ENCODE measurements around the gene CCNE1.
A peak's percentile ranks its signal among the peaks of the same experiment; 100 is the strongest.

CCNE1 gene

DNA sequence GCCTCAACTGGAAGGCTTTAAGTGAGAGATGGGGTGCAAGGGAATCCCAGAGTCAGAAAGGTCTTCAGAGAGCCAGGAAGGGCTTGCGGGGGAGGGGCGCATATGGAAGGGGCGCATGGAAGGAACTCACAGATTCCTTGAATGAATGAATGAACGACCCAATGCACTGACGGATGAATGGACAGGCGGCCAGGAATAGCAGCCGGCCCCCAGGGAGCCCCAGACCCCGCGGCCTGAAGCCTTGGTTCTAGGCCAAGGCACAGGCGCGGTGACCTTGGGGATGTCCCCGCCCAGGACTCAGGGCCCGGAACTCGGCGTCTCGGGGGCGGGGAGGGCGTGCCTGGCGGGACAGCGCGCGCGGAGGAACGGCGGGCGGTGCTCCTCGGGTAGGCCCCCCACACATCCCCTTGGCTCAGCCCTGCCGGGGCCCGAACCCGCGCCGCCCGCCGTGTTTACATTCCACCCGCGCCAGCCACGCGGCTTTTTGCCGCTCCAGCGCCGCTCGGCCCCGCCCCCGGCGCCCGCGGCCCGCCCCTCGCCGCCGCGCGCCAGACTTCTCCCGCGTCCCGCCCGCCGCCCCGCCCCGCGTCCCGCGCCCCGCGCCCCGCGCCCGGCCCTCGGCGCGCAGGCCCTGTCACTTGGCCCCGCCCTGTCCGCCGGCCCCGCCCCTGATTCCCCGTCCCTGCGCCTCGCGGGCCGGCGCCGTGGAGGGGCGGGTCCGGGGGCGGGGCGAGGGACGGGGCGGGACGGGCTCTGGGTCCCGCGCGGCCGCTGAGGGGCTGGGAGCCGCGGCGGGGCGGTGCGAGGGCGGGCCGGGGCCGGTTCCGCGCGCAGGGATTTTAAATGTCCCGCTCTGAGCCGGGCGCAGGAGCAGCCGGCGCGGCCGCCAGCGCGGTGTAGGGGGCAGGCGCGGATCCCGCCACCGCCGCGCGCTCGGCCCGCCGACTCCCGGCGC, at the start of gene CCNE1:
Gene CCNE1, plus strand, starts transcription at position 867 of the 955 bp plus-strand sequence. CDS start 565 bp downstream, outside the sequence.
- peak; percentile 98 for DNase-seq

DNA sequence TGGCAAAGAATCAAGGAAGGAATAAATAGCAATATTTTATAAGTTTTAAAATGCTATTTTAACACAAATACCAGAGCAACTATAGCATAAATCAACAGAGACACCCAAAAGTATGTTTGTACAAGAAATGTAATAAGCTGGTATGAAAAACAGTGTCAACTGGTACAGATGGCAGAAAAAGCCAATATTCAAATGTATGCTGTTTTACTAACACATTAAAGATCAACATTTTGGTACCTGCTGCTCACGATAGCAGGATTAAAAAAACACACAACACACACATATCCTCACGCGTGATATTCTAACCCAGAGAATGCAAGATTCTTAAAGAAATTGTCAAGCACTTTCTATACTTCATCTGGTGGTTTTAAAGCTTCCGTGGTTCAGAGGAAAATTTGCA, 48.6 kb upstream of the CCNE1 start:
- DNase-seq: no peak

DNA sequence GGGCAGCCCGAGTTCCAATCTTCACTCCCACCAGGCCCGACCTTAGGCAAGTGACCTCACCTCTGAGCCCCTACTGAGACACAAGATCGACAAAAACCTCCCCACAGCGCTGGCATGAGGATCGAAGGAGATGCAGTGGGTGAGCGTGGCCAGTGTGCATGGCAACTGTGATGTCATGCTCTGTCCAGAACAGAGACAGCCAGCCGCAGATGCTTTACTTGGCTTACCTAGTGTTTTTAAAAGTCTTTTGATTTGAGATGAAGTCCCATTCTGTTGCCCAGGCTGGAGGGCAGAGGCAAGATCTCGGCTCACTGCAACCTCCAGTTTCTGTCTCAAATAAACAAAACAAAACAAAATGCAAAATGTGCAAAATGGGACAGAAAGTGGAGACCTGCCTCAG, 47.4 kb upstream of the CCNE1 start:
- no peak for DNase-seq

- DNase-seq: no peak
Observed at GRCh38 chr19:29766100-29766499, 45.7 kb upstream of the CCNE1 start.

DNA sequence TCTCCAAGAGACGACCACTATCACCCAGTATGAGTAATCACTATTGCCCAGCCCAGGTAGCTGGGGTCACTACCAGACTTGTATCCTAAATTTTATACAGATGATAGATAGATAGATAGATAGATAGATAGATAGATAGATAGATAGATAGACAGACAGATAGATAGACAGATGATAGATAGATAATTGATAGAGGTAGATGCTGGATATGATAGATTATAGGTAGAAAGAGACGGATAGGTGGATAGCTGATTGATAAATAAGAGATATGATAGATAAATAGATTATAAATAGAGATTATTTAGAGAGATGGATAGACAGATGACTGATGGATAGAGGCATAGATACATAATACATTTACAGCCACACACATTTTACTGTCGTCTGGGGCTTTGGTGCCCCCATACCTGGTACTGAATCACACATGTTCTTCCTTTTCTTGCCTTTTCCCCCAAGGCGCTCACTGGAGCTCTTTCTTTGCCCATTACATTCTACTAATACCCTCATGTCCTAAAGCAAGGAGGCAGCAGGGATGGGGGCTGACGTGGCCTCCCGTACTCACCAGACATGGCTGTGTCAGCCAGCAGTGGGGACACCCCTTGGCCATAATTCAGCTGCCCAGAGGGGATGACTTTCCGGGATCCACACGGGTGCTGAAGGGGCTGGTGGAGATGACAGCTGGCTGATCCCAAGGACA, 44.6 kb upstream of the CCNE1 start:
- DNase-seq: no peak

GRCh38 chr19:29768166-29768565, 43.6 kb upstream of the CCNE1 start:
- no peak for DNase-seq

GRCh38 chr19:29769997-29770396, 41.8 kb upstream of the CCNE1 start:
- no peak for DNase-seq

- no peak for DNase-seq
Observed at GRCh38 chr19:29770648-29771047, 41.1 kb upstream of the CCNE1 start.

GRCh38 chr19:29771708-29772414, 39.9 kb upstream of the CCNE1 start:
- DNase-seq: peak; percentile 37

GRCh38 chr19:29772696-29773095, 39.1 kb upstream of the CCNE1 start:
- no peak for DNase-seq

- no peak for DNase-seq
Observed at GRCh38 chr19:29773141-29773540, 38.6 kb upstream of the CCNE1 start.

- no peak for DNase-seq
Observed at GRCh38 chr19:29774126-29774525, 37.7 kb upstream of the CCNE1 start.

GRCh38 chr19:29777781-29778309, 33.9 kb upstream of the CCNE1 start:
- no peak for DNase-seq

DNA sequence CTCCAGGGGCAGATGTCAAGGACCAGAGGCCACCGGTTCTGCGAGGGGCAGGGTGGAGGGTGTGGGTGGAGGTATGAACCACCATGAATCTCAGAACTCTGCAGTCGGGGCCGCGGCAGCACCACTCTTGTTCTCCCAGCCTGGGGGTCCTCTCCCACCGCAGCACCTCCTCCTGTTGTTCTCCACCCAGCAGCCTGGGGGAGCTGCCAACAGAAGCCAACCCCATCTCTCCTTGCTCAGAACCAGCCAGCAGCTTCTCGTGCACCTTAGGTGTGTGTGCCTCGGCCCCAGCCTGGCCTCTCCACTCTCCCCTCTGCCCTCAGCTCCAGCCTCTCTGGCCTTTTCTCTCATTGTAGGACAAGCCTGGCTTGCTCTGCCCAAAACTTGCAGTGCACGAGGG, 31.9 kb upstream of the CCNE1 start:
- DNase-seq: no peak

DNA sequence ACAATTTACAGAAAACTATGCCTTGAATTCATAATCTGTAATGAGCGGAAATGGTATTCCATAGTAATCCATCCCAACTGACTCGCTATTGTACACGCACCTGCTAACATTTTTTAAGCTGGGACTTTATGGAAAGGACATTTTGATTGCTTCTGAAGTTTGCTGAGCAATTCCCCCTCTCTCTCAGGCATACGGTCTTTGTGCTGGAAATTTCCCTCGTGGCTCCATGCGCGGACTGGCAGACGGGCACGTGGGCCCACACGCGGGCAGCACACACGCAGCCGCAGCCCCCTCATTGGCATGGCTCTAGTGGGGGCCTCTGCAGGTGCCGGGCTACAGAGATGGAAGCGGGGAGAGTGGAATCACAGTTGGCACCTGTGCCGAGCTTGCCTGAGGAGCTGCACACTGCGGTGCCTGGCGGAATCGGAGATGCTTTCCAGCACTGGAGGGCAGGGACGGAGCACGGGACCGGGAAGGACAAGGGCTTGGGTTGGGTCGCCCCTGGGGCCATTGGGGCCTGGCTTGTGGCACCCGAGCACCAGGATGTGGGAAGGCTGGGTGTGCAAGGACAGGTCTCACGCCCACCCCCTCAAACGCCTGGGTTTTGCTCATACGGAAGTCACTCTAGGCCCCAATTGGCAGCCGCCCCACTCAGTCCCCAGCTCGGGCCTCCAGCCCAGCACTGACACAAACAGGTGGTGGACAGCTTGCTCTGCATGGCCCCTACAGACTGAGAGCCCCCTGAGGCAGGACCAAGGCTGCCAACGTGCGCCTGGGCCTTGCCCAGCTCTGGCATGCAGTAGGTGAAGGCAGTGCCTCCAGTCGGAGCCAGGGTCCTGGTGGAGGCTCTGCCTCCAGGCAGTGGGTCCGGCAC, 30.2 kb upstream of the CCNE1 start:
- DNase-seq: no peak

DNA sequence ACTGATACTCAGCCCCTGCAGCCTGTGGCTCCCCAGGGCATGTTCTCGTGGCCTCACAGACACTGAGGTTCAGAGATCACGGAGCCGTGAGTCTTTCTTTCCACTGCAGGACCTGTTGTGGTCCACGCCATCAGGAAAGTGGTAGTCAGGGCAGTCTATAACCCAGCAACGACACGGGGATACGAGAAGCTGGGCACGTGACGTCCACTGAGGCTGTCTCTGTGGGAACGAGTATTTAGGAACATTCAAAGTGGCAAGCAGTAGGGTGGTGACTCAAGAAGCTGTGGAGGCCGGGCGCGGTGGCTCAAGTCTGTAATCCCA, 29.6 kb upstream of the CCNE1 start:
- no peak for DNase-seq

GRCh38 chr19:29783627-29784190, 28.1 kb upstream of the CCNE1 start:
- DNase-seq: no peak

- DNase-seq: no peak
Observed at GRCh38 chr19:29784598-29785223, 27.1 kb upstream of the CCNE1 start.

DNA sequence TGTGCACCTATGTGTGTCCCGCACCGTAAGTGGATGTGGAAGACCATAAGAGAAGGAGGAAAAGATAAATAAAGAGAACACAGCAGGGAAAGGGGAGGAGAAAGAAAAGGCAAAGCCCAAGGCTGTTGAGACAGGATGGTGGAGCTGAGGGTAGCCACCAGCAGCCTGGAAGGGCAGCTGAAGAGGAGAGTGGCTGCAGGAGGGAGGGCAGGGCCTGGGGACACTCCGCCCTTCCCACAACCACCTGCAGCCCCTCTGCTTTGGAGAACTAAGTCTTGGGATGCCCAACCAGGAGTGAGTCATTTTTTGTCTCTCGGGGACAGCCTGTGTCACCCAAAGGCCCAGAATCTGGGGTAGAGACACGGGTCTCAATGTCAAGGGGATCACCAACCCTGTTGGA, 26.4 kb upstream of the CCNE1 start:
- DNase-seq: no peak

DNA sequence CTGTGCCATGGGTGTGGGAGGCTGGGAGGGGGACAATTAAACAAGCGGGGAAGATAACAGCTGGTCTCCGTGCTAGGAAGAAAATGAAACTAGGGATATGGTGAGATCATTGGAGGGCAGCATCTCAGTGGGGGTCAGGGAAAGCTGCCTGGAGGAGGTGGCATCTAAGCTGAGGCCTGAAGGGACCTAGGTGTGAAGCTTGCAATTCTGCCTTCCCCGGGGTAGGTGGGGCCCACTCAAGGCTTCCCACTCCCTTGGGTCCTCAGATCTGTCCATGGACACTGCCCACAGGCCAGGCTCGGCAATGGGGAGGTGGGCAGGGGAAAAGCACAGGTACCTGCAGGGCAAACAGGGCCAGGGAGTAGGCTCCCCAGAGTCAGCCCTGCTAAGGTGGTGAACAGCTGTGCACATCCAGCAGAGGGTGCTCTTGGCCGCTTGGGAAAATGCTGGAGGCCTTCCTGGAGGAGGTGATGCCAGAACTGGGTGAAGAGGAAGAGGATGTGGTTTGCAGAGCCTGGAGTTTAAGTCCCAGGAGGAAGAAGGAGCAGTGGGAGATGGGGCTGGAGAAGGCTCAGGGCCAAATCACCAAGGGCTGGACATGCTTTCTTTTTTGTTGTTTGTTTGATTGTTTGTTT, 25.7 kb upstream of the CCNE1 start:
- peak; percentile 12 for DNase-seq

DNA sequence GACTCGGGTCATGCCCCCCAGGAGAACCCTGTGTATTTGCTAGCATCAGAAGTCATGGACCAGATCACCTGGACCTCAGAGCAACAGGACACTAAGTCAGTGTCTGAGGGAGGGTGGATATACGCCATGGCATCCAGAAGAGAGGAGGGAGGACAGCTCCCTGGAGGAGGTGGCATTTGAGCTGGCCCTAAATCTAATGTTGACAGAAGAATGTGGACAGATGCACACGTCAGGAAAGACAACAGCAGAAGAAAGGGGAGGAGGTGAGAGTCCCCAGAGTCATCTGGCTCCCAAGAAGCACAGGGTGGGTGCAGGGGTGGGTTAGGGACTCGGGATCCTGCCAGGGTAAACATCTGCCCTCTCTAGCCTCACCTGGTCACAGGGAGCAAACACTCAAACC, 24.5 kb upstream of the CCNE1 start:
- DNase-seq: no peak
